ENCODE data around the gene LASP1NB.

The LASP1NB gene

GRCh38 chr17:38939987-38940386 is 14.6 kb downstream of the LASP1NB start:
- ChIA-PET CTCF (no interaction called here), POLR2A (ENCODE audit: unreplicated experiment) (no interaction called here)
- H3K9me3 ChIP-seq (ENCODE audit: insufficient read depth, low read depth): no peaks in the 10 kb centered on the region
- H3K36me3 ChIP-seq (ENCODE audit: low read depth): no peaks in the 10 kb centered on the region
- no peak overlapping the region for H3K27ac ChIP-seq
- H3K4me2 ChIP-seq: no peak overlapping the region
- no peaks in the 10 kb centered on the region for H4K20me1 ChIP-seq (ENCODE audit: insufficient read depth)
- H3K4me3 ChIP-seq: no peak overlapping the region
- no TSS peak for BruUV-seq (replicated peaks)
- H3K4me1 ChIP-seq (replicated peaks; ENCODE audit: insufficient read depth): no peaks in the 10 kb centered on the region
- intact Hi-C loops (cut with micrococcal nuclease; ENCODE audit: unreplicated experiment): no loop called here
- no peaks in the 10 kb centered on the region for H3K27me3 ChIP-seq (ENCODE audit: insufficient read depth, low read depth)
- TF ChIP-seq CTCF (conservative IDR thresholded peaks at IDR 0.05) (no peak), EZH2 (IDR thresholded peaks at IDR 0.05; ENCODE audit: low read depth) (no peak)
- H3F3A ChIP-seq (ENCODE audit: insufficient read depth, low read depth): peaks cover 9% of the 10 kb centered on the region
- no peaks in the 10 kb centered on the region for H3K9me2 ChIP-seq (ENCODE audit: insufficient read depth)
- no peak overlapping the region for H2AFZ ChIP-seq
- no peaks in the 10 kb centered on the region for H3K79me2 ChIP-seq (ENCODE audit: low read depth)
- no peak for DNase-seq

GRCh38 chr17:38940404-38940803 is 15.0 kb downstream of the LASP1NB start:
- H3K27me3 ChIP-seq (ENCODE audit: insufficient read depth, low read depth): no peaks in the 10 kb centered on the region
- H3K9me2 ChIP-seq (ENCODE audit: insufficient read depth): no peaks in the 10 kb centered on the region
- no peaks in the 10 kb centered on the region for H3K79me2 ChIP-seq (ENCODE audit: low read depth)
- no peak overlapping the region for H2AFZ ChIP-seq
- H3K4me3 ChIP-seq: no peak overlapping the region
- intact Hi-C loops (cut with micrococcal nuclease; ENCODE audit: unreplicated experiment): no loop called here
- H4K20me1 ChIP-seq (ENCODE audit: insufficient read depth): no peaks in the 10 kb centered on the region
- no peaks in the 10 kb centered on the region for H3K36me3 ChIP-seq (ENCODE audit: low read depth)
- DNase-seq: no peak
- CTCF ChIA-PET: no interaction called here
- H3F3A ChIP-seq (ENCODE audit: insufficient read depth, low read depth): peaks cover 9% of the 10 kb centered on the region
- no peak overlapping the region for H3K4me2 ChIP-seq
- TF ChIP-seq CTCF (conservative IDR thresholded peaks at IDR 0.05) (no peak), EZH2 (IDR thresholded peaks at IDR 0.05; ENCODE audit: low read depth) (no peak)
- H3K9me3 ChIP-seq (ENCODE audit: insufficient read depth, low read depth): no peaks in the 10 kb centered on the region
- H3K27ac ChIP-seq: no peak overlapping the region
- H3K4me1 ChIP-seq (replicated peaks; ENCODE audit: insufficient read depth): no peaks in the 10 kb centered on the region
- BruUV-seq (replicated peaks): no TSS peak
- POLR2A ChIA-PET (ENCODE audit: unreplicated experiment): no interaction called here

- DNase-seq: no peak
- no peaks in the 10 kb centered on the region for H4K20me1 ChIP-seq (ENCODE audit: insufficient read depth)
- H3K4me2 ChIP-seq: no peak overlapping the region
- TF ChIP-seq EZH2 (IDR thresholded peaks at IDR 0.05; ENCODE audit: low read depth) (no peak), CTCF (conservative IDR thresholded peaks at IDR 0.05) (no peak)
- H3K27ac ChIP-seq: no peak overlapping the region
- H3K9me3 ChIP-seq (ENCODE audit: insufficient read depth, low read depth): no peaks in the 10 kb centered on the region
- no peak overlapping the region for H2AFZ ChIP-seq
- H3K4me1 ChIP-seq (replicated peaks; ENCODE audit: insufficient read depth): no peaks in the 10 kb centered on the region
- ChIA-PET CTCF (no interaction called here), POLR2A (ENCODE audit: unreplicated experiment) (no interaction called here)
- peaks cover 12% of the 10 kb centered on the region; the same call in 1 of the 2 replicates for H3F3A ChIP-seq (ENCODE audit: insufficient read depth, low read depth)
- no peak overlapping the region for H3K4me3 ChIP-seq
- intact Hi-C loops (cut with micrococcal nuclease; ENCODE audit: unreplicated experiment): no loop called here
- no peaks in the 10 kb centered on the region for H3K27me3 ChIP-seq (ENCODE audit: insufficient read depth, low read depth)
- no peaks in the 10 kb centered on the region for H3K36me3 ChIP-seq (ENCODE audit: low read depth)
- no peaks in the 10 kb centered on the region for H3K79me2 ChIP-seq (ENCODE audit: low read depth)
- no peaks in the 10 kb centered on the region for H3K9me2 ChIP-seq (ENCODE audit: insufficient read depth)
- BruUV-seq (replicated peaks): no TSS peak
These were observed 17.4 kb downstream of the LASP1NB start for GRCh38 chr17:38942696-38943334.

Measured in PC-9 (cell line).